ENCODE results near the gene PRDM16. TPM values are rescaled to one million over a fixed set of nuclear protein-coding genes. Genes with fewer than 3 reads are reported as not detected.

Gene PRDM16
- polyA plus RNA-seq, 1 donor (not counting 4 experiments of a cell fraction or from before 2014, with no cell fraction given), result 0.05 TPM

- dilution Hi-C loops (cut with MboI; ENCODE audit: extremely low pct_ligation_motif_present, low sequenced_read_pairs), result no loop called here
- no peak for TF ChIP-seq CTCF (optimal IDR thresholded peaks at IDR 0.05 in 1 of 3, IDR thresholded peaks at IDR 0.05 in 1 of 3, conservative IDR thresholded peaks at IDR 0.05 in 1 of 3; ENCODE audit: extremely low read depth in 1 of 3, insufficient read depth in 2 of 3, low read length in 3 of 3)
- Histone ChIP-seq H2AFZ (ENCODE audit: control insufficient read depth, low read length) (no peak overlapping the region), H3K4me1 (ENCODE audit: control insufficient read depth, extremely low read depth, insufficient read depth, low read length) (no peaks in the 10 kb centered on the region), H3K4me3 (ENCODE audit: control insufficient read depth in 2 of 3, extremely low read depth in 1 of 3, insufficient read depth in 2 of 3, low read depth in 1 of 3, low read length in 3 of 3) (no peak overlapping the region), H3K27ac (ENCODE audit: control insufficient read depth, insufficient read depth, low read length) (no peak overlapping the region), H3K9ac (ENCODE audit: control insufficient read depth, extremely low read depth, insufficient read depth, low read length) (no peak overlapping the region), H3K79me2 (ENCODE audit: control insufficient read depth, insufficient read depth, low read length) (no peaks in the 10 kb centered on the region), H3K4me2 (ENCODE audit: control insufficient read depth, extremely low read depth, insufficient read depth, low read depth, low read length) (no peak overlapping the region), H3K36me3 (ENCODE audit: control insufficient read depth in 2 of 2, extremely low read depth in 1 of 2, insufficient read depth in 2 of 2, low read length in 2 of 2) (no peaks in the 10 kb centered on the region), H3K27me3 (ENCODE audit: control insufficient read depth, extremely low read depth, insufficient read depth, low read length) (no peaks in the 10 kb centered on the region), H3K9me3 (ENCODE audit: control insufficient read depth, low read depth, low read length) (no peaks in the 10 kb centered on the region), H3K9me1 (ENCODE audit: control insufficient read depth, extremely low read depth, insufficient read depth, low read length) (no peaks in the 10 kb centered on the region), H4K20me1 (ENCODE audit: control insufficient read depth, extremely low read depth, insufficient read depth, low read length) (no peaks in the 10 kb centered on the region)
- FAIRE-seq (no peak), DNase-seq (ENCODE audit: low read depth, low spot score) (no peak)
Observed at GRCh38 chr1:3289502-3289901, 220.5 kb downstream of the PRDM16 start.

- Histone ChIP-seq H3K36me3 (ENCODE audit: control insufficient read depth in 2 of 2, extremely low read depth in 1 of 2, insufficient read depth in 2 of 2, low read length in 2 of 2) (no peaks in the 10 kb centered on the region), H4K20me1 (ENCODE audit: control insufficient read depth, extremely low read depth, insufficient read depth, low read length) (no peaks in the 10 kb centered on the region), H3K27ac (ENCODE audit: control insufficient read depth, insufficient read depth, low read length) (no peak overlapping the region), H3K9me3 (ENCODE audit: control insufficient read depth, low read depth, low read length) (no peaks in the 10 kb centered on the region), H3K9me1 (ENCODE audit: control insufficient read depth, extremely low read depth, insufficient read depth, low read length) (no peaks in the 10 kb centered on the region), H3K4me3 (ENCODE audit: control insufficient read depth in 2 of 3, extremely low read depth in 1 of 3, insufficient read depth in 2 of 3, low read depth in 1 of 3, low read length in 3 of 3) (no peak overlapping the region), H3K4me2 (ENCODE audit: control insufficient read depth, extremely low read depth, insufficient read depth, low read depth, low read length) (no peak overlapping the region), H2AFZ (ENCODE audit: control insufficient read depth, low read length) (no peak overlapping the region), H3K4me1 (ENCODE audit: control insufficient read depth, extremely low read depth, insufficient read depth, low read length) (no peaks in the 10 kb centered on the region), H3K79me2 (ENCODE audit: control insufficient read depth, insufficient read depth, low read length) (no peaks in the 10 kb centered on the region), H3K27me3 (ENCODE audit: control insufficient read depth, extremely low read depth, insufficient read depth, low read length) (no peaks in the 10 kb centered on the region), H3K9ac (ENCODE audit: control insufficient read depth, extremely low read depth, insufficient read depth, low read length) (no peak overlapping the region)
- no peak for TF ChIP-seq EZH2 (IDR thresholded peaks at IDR 0.05; ENCODE audit: low read length)
- no peak for TF ChIP-seq CTCF (optimal IDR thresholded peaks at IDR 0.05 in 1 of 3, IDR thresholded peaks at IDR 0.05 in 1 of 3, conservative IDR thresholded peaks at IDR 0.05 in 1 of 3; ENCODE audit: extremely low read depth in 1 of 3, insufficient read depth in 2 of 3, low read length in 3 of 3)
- dilution Hi-C loops (cut with MboI; ENCODE audit: extremely low pct_ligation_motif_present, low sequenced_read_pairs), result no loop called here
- FAIRE-seq (no peak), DNase-seq (ENCODE audit: low read depth, low spot score) (no peak)
Observed at GRCh38 chr1:3290438-3290837, 221.4 kb downstream of the PRDM16 start.
